ENCODE data around the gene ZNF777. TPM values are rescaled to one million over a fixed set of nuclear protein-coding genes. Genes with fewer than 3 reads are reported as not detected.

Gene ZNF777
- total RNA-seq, 1 experiment from 2014 or later, result 17.4 TPM

- no peak for TF ChIP-seq POLR2AphosphoS5 (IDR thresholded peaks at IDR 0.05; ENCODE audit: low read depth, low read length)
- no peak for TF ChIP-seq SIN3A (IDR thresholded peaks at IDR 0.05; ENCODE audit: borderline replicate concordance, insufficient read depth, low read depth, low read length)
- peak; percentile 70 for TF ChIP-seq CTCF (IDR thresholded peaks at IDR 0.05)
- no peak for TF ChIP-seq REST (IDR thresholded peaks at IDR 0.05; ENCODE audit: insufficient read depth in 1 of 2, low read depth in 2 of 2, low read length in 1 of 2)
- no peak for TF ChIP-seq TCF7L2 (IDR thresholded peaks at IDR 0.05; ENCODE audit: low read depth, low read length)
- CTCF ChIA-PET, result no interaction called here
- Histone ChIP-seq H3K4me1 (ENCODE audit: control insufficient read depth, insufficient read depth, low read length) (no peaks in the 10 kb centered on the region), H3K4me3 (ENCODE audit: low read depth in 2 of 2, low read length in 2 of 2) (no peak overlapping the region), H3K27me3 (ENCODE audit: control insufficient read depth, insufficient read depth, low read length) (no peaks in the 10 kb centered on the region), H3K36me3 (ENCODE audit: control insufficient read depth, insufficient read depth, low read length) (peaks cover 13% of the 10 kb centered on the region), H3K27ac (ENCODE audit: low read length) (no peak overlapping the region), H3K9me3 (ENCODE audit: control insufficient read depth, insufficient read depth, low read depth, low read length) (no peaks in the 10 kb centered on the region)
- POLR2A ChIA-PET, result interaction anchor here (0.9 kb wide), 1 partner anchor 10 kb away, joined by 3 read pairs; no protein-coding TSS in a partner anchor
- in situ Hi-C loops (cut with HindIII; ENCODE audit: low pct_unique_long_range_greater_than_20kb, low sequenced_read_pairs), result no loop called here
- no TSS peak for BruUV-seq (replicated peaks)
- DNase-seq (ENCODE audit: low read depth, low spot score) (no peak), ATAC-seq (peak; percentile 93)
- intact Hi-C loops (cut with micrococcal nuclease; ENCODE audit: unreplicated experiment), result no loop called here
Measured at GRCh38 chr7:149489391-149490024, 28.6 kb upstream of the ZNF777 start.

DNA sequence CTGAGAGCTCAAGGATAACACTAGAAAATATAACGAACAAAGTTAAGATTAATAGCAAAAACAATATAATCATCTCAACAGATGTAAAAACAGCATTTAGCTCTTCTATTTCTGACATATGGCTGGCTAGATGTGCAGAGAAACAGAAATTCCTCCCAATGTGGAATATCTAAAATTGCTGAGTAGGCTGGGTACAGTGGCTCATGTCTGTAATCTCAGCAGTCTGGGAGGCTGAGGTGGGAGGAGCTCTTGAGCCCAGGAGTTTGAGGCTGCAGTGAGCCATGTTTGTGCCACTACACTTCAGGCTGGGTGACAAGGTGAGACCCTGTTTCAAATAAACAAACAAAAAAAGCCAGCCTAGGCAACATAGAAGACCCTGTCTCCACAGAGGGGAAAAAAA, 18.7 kb upstream of the ZNF777 start:
- H3K27me3 ChIP-seq (ENCODE audit: control insufficient read depth, insufficient read depth, low read length), result no peaks in the 10 kb centered on the region
- peaks cover 5% of the 10 kb centered on the region; the same call in 1 of the 2 replicates for H3K36me3 ChIP-seq (ENCODE audit: control insufficient read depth, insufficient read depth, low read length)
- intact Hi-C loops (cut with micrococcal nuclease; ENCODE audit: unreplicated experiment), result no loop called here
- no peak overlapping the region for H3K27ac ChIP-seq (ENCODE audit: low read length)
- in situ Hi-C loops (cut with HindIII; ENCODE audit: low pct_unique_long_range_greater_than_20kb, low sequenced_read_pairs), result no loop called here
- no peaks in the 10 kb centered on the region for H3K4me1 ChIP-seq (ENCODE audit: control insufficient read depth, insufficient read depth, low read length)
- H3K9me3 ChIP-seq (ENCODE audit: control insufficient read depth, insufficient read depth, low read depth, low read length), result peaks cover 10% of the 10 kb centered on the region; the same call in 1 of the 2 replicates
- ATAC-seq, result no peak
- DNase-seq (ENCODE audit: low read depth, low spot score), result no peak
- no peak overlapping the region for H3K4me3 ChIP-seq (ENCODE audit: low read depth in 2 of 2, low read length in 2 of 2)
- ChIA-PET POLR2A (interaction anchor here (1.0 kb wide), 1 partner anchor 10 kb away, joined by 3 read pairs; no protein-coding TSS in a partner anchor), CTCF (no interaction called here)
- no TSS peak for BruUV-seq (replicated peaks)
- TF ChIP-seq POLR2AphosphoS5 (IDR thresholded peaks at IDR 0.05; ENCODE audit: low read depth, low read length), result no peak
- TF ChIP-seq CTCF (IDR thresholded peaks at IDR 0.05), result no peak
- TF ChIP-seq SIN3A (IDR thresholded peaks at IDR 0.05; ENCODE audit: borderline replicate concordance, insufficient read depth, low read depth, low read length), result no peak

Measured in Panc1 (cell line).